Choroid plexus epithelial cell (primary cell): ENCODE results near the gene FASTK.

Source experiments
- DNase-seq: peaks from one replicate; pipeline ENCODE4 v3.0.0-alpha.2; 2010; ENCODE audit warnings: low read depth
- H3K4me3 ChIP-seq: 2 replicates; pipeline ENCODE4 v1.5.1; 2011; ENCODE audit warnings: low read depth, mild to moderate bottlenecking, control low read depth, low read length, moderate library complexity
- TF ChIP-seq, protein P1 (sequence below): conservative IDR thresholded peaks from 2 replicates; pipeline ENCODE4 v1.5.1; 2011; ENCODE audit warnings: low read depth, mild to moderate bottlenecking, control low read depth, inconsistent platforms, low read length, moderate library complexity

FASTK gene

DNA sequence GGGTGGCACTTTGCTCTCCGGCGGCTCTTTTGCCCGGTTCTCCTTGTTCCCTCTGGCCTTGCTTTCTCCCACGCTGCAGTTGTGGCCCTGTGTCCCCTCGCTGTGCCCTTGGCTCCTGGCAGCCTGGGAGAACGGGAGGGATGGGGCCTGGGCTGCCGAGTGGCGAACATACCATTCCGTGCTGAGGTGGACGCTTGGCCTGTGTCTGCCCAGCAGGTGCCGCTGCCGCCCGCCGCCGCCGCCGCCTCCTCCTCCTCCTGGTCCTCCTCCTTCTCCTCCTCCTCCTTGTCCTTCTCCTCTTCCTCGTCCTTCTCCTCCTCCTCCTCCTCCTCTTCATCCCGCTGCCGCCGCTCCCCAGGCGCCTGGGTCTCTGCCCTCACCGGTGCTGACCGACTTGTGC lies 41.7 kb upstream of the FASTK start:
- TF ChIP-seq, protein P1, sequence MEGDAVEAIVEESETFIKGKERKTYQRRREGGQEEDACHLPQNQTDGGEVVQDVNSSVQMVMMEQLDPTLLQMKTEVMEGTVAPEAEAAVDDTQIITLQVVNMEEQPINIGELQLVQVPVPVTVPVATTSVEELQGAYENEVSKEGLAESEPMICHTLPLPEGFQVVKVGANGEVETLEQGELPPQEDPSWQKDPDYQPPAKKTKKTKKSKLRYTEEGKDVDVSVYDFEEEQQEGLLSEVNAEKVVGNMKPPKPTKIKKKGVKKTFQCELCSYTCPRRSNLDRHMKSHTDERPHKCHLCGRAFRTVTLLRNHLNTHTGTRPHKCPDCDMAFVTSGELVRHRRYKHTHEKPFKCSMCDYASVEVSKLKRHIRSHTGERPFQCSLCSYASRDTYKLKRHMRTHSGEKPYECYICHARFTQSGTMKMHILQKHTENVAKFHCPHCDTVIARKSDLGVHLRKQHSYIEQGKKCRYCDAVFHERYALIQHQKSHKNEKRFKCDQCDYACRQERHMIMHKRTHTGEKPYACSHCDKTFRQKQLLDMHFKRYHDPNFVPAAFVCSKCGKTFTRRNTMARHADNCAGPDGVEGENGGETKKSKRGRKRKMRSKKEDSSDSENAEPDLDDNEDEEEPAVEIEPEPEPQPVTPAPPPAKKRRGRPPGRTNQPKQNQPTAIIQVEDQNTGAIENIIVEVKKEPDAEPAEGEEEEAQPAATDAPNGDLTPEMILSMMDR, result no peak
- DNase-seq, result no peak

DNA sequence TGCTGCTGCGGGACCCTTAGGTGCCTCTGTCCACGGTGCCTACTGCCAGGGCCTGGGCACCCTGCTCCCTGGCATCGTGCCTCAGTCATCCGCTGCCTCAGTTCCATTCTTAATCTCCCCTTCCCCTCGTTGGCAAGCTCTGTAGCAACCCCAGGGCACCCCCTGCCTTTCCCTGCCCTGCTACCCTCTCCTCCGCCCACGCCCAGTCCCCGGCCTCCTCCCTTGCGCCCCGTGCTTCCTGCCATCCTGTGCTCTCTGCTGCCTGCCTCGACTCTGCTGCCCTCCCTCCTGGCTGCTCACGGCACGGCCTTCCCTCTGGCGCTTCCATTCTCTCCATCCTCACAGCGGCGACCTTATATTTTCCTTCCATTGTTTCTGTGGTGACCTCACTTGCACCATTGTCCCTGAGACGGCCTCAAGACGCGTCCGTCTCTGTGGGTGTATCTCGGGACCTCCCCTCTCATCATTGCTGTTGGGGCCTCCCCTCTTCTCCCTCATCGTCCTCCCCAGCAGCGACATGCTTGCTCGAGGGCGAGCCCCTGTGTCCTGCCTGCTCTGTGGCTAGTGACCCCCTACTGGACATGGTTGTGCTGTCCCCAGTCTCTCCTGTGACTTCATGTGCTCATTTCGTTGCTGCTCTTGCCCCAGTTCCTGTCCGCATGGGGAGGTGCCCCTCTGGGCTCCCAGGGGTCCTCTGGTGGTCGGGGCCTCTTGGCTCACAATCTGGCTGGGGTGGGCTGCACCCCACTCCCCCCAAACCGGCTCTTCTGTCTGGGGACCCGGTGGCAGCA lies 41.0 kb upstream of the FASTK start:
- TF ChIP-seq, protein P1, result no peak
- DNase-seq, result no peak
- H3K4me3 ChIP-seq, result no peak overlapping the region

More for the DNA sequence above, 41.7 kb upstream of the FASTK start:
- no peak overlapping the region for H3K4me3 ChIP-seq

DNA sequence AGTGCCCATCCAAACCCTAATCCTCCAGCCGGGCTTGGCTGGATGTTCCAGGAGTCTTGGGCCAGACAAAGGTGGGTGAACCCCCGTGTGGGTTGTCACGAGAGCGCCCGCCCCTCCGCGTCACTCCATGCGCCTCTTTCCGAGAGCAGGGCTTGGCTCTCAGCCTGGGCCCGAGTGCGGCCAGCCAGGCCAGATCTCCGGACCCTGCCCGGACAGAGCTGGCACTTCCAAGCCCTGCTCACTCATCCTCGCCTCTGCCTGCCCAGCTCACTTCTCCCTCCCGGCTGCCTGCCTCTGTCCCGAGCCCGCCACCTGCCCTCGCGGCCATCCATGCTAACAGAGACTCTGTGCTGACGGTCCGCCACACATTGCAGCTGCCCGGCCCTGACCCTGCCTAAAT lies 40.3 kb upstream of the FASTK start:
- DNase-seq, result no peak
- TF ChIP-seq, protein P1, result no peak
- H3K4me3 ChIP-seq, result no peak overlapping the region

DNA sequence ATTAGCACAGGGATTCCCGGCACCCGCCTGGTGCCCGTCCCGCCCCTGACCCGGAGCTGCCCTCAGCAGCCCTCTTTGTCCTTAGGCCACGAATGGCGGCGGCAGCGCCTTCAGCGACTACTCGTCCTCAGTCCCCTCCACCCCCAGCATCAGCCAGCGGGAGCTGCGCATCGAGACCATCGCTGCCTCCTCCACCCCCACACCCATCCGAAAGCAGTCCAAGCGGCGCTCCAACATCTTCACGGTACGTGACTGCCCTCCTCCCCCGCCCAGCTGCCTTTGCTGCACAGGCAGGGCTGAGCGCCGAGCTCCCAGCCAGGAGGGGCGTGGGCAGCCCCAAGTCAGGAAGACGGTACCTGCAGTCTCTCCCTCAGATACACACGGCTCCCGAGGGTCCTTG lies 39.3 kb upstream of the FASTK start:
- DNase-seq, result no peak
- no peak overlapping the region for H3K4me3 ChIP-seq
- TF ChIP-seq, protein P1, result no peak

DNA sequence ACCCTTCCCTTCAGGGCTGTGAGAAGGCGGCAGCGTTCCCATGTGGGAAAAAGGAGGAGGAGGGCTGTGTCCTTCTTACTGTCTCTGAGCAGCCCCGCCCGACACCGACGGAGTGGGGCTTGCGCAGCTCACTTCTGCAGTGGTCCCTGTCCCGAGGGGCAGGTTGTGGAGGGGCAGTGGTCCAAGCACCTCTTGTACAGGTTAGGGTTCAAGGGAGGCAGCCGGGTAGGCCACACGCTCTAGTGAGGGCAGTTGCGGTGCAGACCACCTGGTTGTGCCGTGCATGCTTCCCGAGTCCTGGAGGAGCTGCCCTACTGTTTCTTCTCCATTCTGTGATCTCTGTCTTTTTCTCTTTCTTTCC lies 38.4 kb upstream of the FASTK start:
- no peak overlapping the region for H3K4me3 ChIP-seq
- DNase-seq, result no peak
- TF ChIP-seq, protein P1, result no peak

DNA sequence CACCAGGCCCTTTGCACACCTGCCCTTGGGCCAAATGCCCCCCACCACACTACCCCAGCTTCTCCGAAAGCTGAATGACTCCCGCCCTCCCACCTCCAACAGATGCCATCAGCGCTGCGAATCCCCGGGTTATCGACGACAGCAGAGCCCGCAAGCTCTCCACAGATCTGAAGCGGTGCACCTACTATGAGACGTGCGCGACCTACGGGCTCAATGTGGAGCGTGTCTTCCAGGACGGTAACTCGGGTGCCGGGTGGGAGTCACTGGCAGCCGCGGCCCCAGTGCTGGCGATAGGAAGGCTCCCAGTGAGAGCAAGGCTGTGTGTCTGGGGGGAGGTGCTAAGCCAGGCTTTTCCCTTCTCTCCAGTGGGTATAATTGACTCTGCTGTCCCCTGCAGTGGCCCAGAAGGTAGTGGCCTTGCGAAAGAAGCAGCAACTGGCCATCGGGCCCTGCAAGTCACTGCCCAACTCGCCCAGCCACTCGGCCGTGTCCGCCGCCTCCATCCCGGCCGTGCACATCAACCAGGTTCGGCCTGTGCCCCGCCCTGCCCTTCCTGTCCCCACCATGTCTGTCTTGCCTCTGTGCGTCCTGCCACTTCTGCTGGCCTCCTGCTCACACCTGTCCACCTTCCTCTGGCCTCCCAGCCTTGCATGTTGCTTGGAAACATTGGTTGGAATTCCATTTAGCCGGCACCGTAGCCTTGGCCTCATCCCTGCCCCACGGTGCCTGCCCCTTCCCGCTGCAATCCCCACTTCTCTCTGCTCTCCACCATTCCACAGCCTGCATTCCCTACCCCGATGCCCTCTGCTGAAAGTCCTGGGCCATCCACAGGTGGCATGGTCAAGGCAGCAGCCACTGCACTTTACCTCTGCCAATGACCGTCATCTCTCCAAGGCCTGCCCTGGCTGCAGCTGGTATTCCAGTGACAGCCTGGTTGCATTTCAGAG lies 37.8 kb upstream of the FASTK start:
- TF ChIP-seq, protein P1, result no peak
- H3K4me3 ChIP-seq, result no peak overlapping the region
- DNase-seq, result no peak
